SK-N-MC (cell line): ENCODE results near the gene RAB5A.
"Not testable (repeated sequence)": the region's sequence is repeated elsewhere in the genome, so short reads cannot be mapped to it uniquely, and the experiment has no call there.

Experiments used
- DNase-seq: peaks from one replicate; pipeline ENCODE4 v3.0.0-alpha.2; 2011; ENCODE audit warnings: low read depth, low spot score
- H3K27ac ChIP-seq: fragments of 200-600 bp; sonication (generic); 2 replicates; pipeline ENCODE4 v1.5.1; 2016; ENCODE audit warnings: mixed run types
- H3K36me3 ChIP-seq: fragments of 200-600 bp; sonication (generic); 2 replicates; pipeline ENCODE4 v1.6.1; 2017; ENCODE audit warnings: antibody characterized with exemption, low read length, mixed read lengths; ENCODE audit not compliant: insufficient read depth
- H3K4me3 ChIP-seq: fragments of 200-600 bp; sonication (generic); 2 replicates; pipeline ENCODE4 v1.5.1; 2016
- H3K9ac ChIP-seq: fragments of 200-600 bp; sonication (generic); 2 replicates; pipeline ENCODE4 v1.8.0; 2017; ENCODE audit warnings: mixed run types, mixed read lengths; ENCODE audit not compliant: insufficient read length
- H3K9me3 ChIP-seq: fragments of 200-600 bp; sonication (generic); 2 replicates; pipeline ENCODE4 v1.6.1; 2017; ENCODE audit warnings: low read depth, mild to moderate bottlenecking, antibody characterized with exemption, low read length, moderate library complexity, mixed read lengths
- EZH2 ChIP-seq: fragments of 200-600 bp; sonication (generic); IDR thresholded peaks from one replicate; pipeline ENCODE4 v1.6.1; 2017; ENCODE audit warnings: antibody characterized with exemption
- FOXP2 ChIP-seq: optimal IDR thresholded peaks from 2 replicates; pipeline ENCODE3; 2011; ENCODE audit warnings: mild to moderate bottlenecking, moderate library complexity; ENCODE audit not compliant: insufficient read depth; ENCODE audit errors: extremely low read length, control extremely low read depth
- POLR2AphosphoS5 ChIP-seq: IDR thresholded peaks from 2 replicates; pipeline ENCODE4 v1.6.1; 2012; ENCODE audit warnings: mild to moderate bottlenecking, low read depth, low read length, borderline replicate concordance

The RAB5A gene

GRCh38 chr3:20001932-20002331, 55.0 kb downstream of the RAB5A start:
- Histone ChIP-seq H3K4me3 (no peak overlapping the region), H3K36me3 (no peaks in the 10 kb centered on the region), H3K9me3 (no peaks in the 10 kb centered on the region), H3K9ac (no peak overlapping the region), H3K27ac (no peak overlapping the region)
- no peak for DNase-seq
- no peak for TF ChIP-seq FOXP2
- no peak for TF ChIP-seq POLR2AphosphoS5
- no peak for TF ChIP-seq EZH2

DNA sequence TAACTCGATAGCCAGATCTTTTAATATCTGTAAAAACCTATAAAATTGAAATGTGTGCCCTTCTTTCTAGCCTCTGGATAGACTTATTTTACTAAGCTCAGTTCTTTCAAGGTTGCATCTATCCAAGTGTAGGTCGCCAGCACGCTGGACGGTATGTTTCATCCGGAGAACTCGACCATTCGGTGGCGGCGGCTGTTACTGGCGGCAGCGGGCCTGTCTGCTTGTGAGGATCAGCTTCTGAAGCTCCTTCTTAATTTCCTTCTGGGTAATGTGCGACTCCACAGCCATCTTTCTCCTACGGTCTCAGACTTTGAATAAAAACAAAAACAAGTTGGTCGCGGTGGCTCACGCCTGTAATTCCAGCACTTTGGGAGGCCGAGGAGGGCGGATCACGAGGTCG, 61.1 kb downstream of the RAB5A start:
- no peak for DNase-seq
- H3K9me3 ChIP-seq: no peaks in the 10 kb centered on the region
- H3K27ac ChIP-seq: no peak overlapping the region
- H3K9ac ChIP-seq: no peak overlapping the region
- no peak overlapping the region for H3K4me3 ChIP-seq
- TF ChIP-seq FOXP2 (no peak), EZH2 (no peak), POLR2AphosphoS5 (no peak)
- H3K36me3 ChIP-seq: no peaks in the 10 kb centered on the region

DNA sequence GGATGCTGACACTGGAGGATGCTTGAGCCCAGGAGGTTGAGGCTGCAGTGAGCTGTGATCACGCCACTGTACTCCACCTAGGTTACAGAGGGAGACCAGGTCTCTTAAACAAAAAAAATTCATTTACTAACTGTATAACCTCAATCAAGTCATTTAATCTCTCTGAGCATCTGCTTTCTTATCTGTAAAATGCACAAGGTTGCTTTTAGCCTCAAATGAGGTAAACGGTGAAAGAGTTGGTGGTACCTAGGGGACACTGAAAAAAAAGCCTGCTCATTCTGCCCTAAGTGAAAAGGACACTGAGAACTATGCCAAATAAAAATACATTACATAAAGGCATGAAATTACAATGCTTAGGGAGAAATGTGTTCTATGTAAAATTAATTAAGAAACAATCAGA, 61.7 kb downstream of the RAB5A start:
- no peak overlapping the region for H3K4me3 ChIP-seq
- no peak overlapping the region for H3K9ac ChIP-seq
- H3K27ac ChIP-seq: no peak overlapping the region
- H3K36me3 ChIP-seq: no peaks in the 10 kb centered on the region
- TF ChIP-seq POLR2AphosphoS5: no peak
- no peak for TF ChIP-seq FOXP2
- no peak for TF ChIP-seq EZH2
- no peak for DNase-seq
- H3K9me3 ChIP-seq: no peaks in the 10 kb centered on the region

DNA sequence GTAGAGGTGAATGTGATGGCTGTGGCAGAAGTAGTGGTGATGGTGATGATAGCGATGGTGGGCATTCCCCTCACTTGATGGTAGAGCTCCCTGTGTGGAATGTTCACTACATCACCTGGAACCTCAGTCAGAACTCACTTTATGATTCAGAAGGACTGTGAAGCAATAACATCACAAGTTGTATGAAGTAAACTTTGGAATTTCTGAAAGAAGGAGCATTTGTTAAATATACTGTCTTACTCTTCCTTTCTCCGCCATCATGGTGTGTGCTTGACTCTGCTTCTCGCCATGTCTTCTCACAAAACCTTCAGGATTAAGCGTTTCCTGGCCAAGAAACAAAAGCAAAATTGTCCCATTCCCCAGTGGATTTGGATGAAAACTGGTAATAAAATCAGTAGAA, 65.3 kb downstream of the RAB5A start, which contains the start of gene PP2D1:
Gene PP2D1 (minus strand): TSS at position 101 of the 400 bp plus-strand sequence. CDS start 192 bp downstream, outside the sequence.
- DNase-seq: no peak
- H3K27ac ChIP-seq: no peak within 1 kb of the TSS
- H3K9ac ChIP-seq: no peak within 1 kb of the TSS
- H3K4me3 ChIP-seq: no peak within 1 kb of the TSS
- H3K36me3 ChIP-seq: no peaks in the 10 kb centered on the region
- TF ChIP-seq POLR2AphosphoS5: no peak
- TF ChIP-seq FOXP2: no peak
- TF ChIP-seq EZH2: no peak
- no peaks in the 10 kb centered on the region for H3K9me3 ChIP-seq

DNA sequence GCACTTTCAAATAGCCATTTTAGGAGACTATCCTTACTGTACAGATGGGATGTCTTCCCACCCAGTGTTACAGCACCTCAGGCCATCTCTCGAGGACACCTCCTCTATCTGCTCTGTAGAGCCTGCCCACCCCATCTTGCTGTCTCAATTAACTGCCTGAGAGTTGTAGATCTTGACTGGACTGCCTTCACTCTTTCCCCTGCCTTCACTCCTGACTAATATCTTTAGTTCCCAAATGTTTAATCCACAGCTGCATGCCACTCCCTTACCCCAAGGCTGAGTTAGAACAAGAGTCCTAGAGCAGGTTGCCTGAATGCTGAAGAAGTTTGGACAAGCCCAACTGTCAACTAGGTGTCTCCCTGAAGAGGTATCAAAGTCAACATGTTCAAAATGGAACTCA, 66.5 kb downstream of the RAB5A start:
- no peak for DNase-seq
- Histone ChIP-seq H3K9me3 (no peaks in the 10 kb centered on the region), H3K27ac (no peak overlapping the region), H3K9ac (no peak overlapping the region), H3K36me3 (no peaks in the 10 kb centered on the region), H3K4me3 (no peak overlapping the region)
- TF ChIP-seq EZH2 (no peak), POLR2AphosphoS5 (no peak), FOXP2 (no peak)

- H3K27ac ChIP-seq: no peak overlapping the region
- DNase-seq: no peak
- H3K4me3 ChIP-seq: no peak overlapping the region
- no peaks in the 10 kb centered on the region for H3K9me3 ChIP-seq
- no peaks in the 10 kb centered on the region for H3K36me3 ChIP-seq
- no peak overlapping the region for H3K9ac ChIP-seq
- TF ChIP-seq POLR2AphosphoS5 (no peak), EZH2 (no peak), FOXP2 (no peak)
These were observed 68.6 kb downstream of the RAB5A start for GRCh38 chr3:20015525-20015924.

- H3K9ac ChIP-seq, H3K4me3 ChIP-seq, DNase-seq, H3K9me3 ChIP-seq, H3K36me3 ChIP-seq, H3K27ac ChIP-seq: not testable (repeated sequence)
These were observed 69.2 kb downstream of the RAB5A start for GRCh38 chr3:20016076-20016475.

GRCh38 chr3:20022954-20023622, 76.2 kb downstream of the RAB5A start:
- Histone ChIP-seq H3K36me3 (no peaks in the 10 kb centered on the region), H3K9me3 (no peaks in the 10 kb centered on the region), H3K9ac (no peak overlapping the region), H3K27ac (no peak overlapping the region), H3K4me3 (no peak overlapping the region)
- DNase-seq: no peak
- TF ChIP-seq EZH2: no peak
- no peak for TF ChIP-seq POLR2AphosphoS5
- no peak for TF ChIP-seq FOXP2

GRCh38 chr3:20023623-20024405, 76.9 kb downstream of the RAB5A start:
- no peak overlapping the region for H3K9ac ChIP-seq

More at GRCh38 chr3:20023623-20024405, 76.9 kb downstream of the RAB5A start:
- TF ChIP-seq EZH2 (no peak), FOXP2 (no peak), POLR2AphosphoS5 (no peak)
- no peak for DNase-seq
- no peak overlapping the region for H3K4me3 ChIP-seq
- no peaks in the 10 kb centered on the region for H3K36me3 ChIP-seq
- no peaks in the 10 kb centered on the region for H3K9me3 ChIP-seq
- no peak overlapping the region for H3K27ac ChIP-seq
